ENCODE results near the gene CAMK2G. TPM values are rescaled to one million over a fixed set of nuclear protein-coding genes. Genes with fewer than 3 reads are reported as not detected.

The CAMK2G gene
- total and polyA plus RNA-seq, 9 donors, result 9.8 to 42.9 (median 16.7) TPM

- Histone ChIP-seq H3K9me3 (no peaks in the 10 kb centered on the region), H3K27me3 (no peaks in the 10 kb centered on the region), H3K36me3 (no peaks in the 10 kb centered on the region), H3K27ac (no peak overlapping the region), H3K4me3 (peak overlapping the region; percentile 93), H3K4me1 (ENCODE audit: insufficient read depth) (peaks cover 3% of the 10 kb centered on the region)
- 40 to 49% (median 41%) methylated on average over 3 of the region's 3 CpGs for WGBS, 3 donors
- TF ChIP-seq EP300 (IDR thresholded peaks at IDR 0.05), result no peak
- no peak for TF ChIP-seq POLR2A (IDR thresholded peaks at IDR 0.05)
- TF ChIP-seq CTCF (IDR thresholded peaks at IDR 0.05), result no peak
- intact Hi-C loops (cut with DNase I), result loop anchor here in 1 of 4 donors (1.0 kb wide), 1 partner anchor 26 kb away; no protein-coding TSS in a partner anchor
- DNase-seq, result no peak
Measured at GRCh38 chr10:73875139-73875475, 752 bp upstream of the CAMK2G start.

- Histone ChIP-seq H3K27ac (no peak overlapping the region), H3K36me3 (no peaks in the 10 kb centered on the region), H3K27me3 (no peaks in the 10 kb centered on the region), H3K4me3 (peak overlapping the region; percentile 93), H3K9me3 (no peaks in the 10 kb centered on the region), H3K4me1 (ENCODE audit: insufficient read depth) (peaks cover 3% of the 10 kb centered on the region)
- intact Hi-C loops (cut with DNase I), result no loop called here
- TF ChIP-seq POLR2A (IDR thresholded peaks at IDR 0.05) (no peak), CTCF (IDR thresholded peaks at IDR 0.05) (no peak), EP300 (IDR thresholded peaks at IDR 0.05) (no peak)
- 0 to 1% (median 0%) methylated on average over 11 to 39 of the region's 39 CpGs for WGBS, 3 donors
- peak in 3 of 5 donors; percentile 35 to 55 (median 41) for DNase-seq
Measured at GRCh38 chr10:73873838-73874215, 528 bp downstream of the CAMK2G start.

- Histone ChIP-seq H3K27me3 (no peaks in the 10 kb centered on the region), H3K4me1 (ENCODE audit: insufficient read depth) (peaks cover 3% of the 10 kb centered on the region)
- intact Hi-C loops (cut with DNase I), result no loop called here
Measured at GRCh38 chr10:73873142-73873837, 1.1 kb downstream of the CAMK2G start.

GRCh38 chr10:73872190-73872710 lies 2.1 kb downstream of the CAMK2G start:
- intact Hi-C loops (cut with DNase I), result no loop called here
- DNase-seq, result no peak
- Histone ChIP-seq H3K4me1 (ENCODE audit: insufficient read depth) (peaks cover 3% of the 10 kb centered on the region), H3K4me3 (no peak overlapping the region), H3K27me3 (no peaks in the 10 kb centered on the region), H3K9me3 (no peaks in the 10 kb centered on the region), H3K27ac (no peak overlapping the region), H3K36me3 (no peaks in the 10 kb centered on the region)
- WGBS, 3 donors, result 74 to 80% (median 78%) methylated on average over 5 of the region's 5 CpGs
- TF ChIP-seq POLR2A (IDR thresholded peaks at IDR 0.05) (no peak), CTCF (IDR thresholded peaks at IDR 0.05) (no peak), EP300 (IDR thresholded peaks at IDR 0.05) (no peak)

More at GRCh38 chr10:73873142-73873837, 1.1 kb downstream of the CAMK2G start:
- Histone ChIP-seq H3K9me3 (no peaks in the 10 kb centered on the region), H3K27ac (no peak overlapping the region), H3K4me3 (peak overlapping the region; percentile 93), H3K36me3 (no peaks in the 10 kb centered on the region)
- no peak for DNase-seq
- 24 to 31% (median 31%) methylated on average over 13 to 33 of the region's 33 CpGs for WGBS, 3 donors
- TF ChIP-seq CTCF (IDR thresholded peaks at IDR 0.05) (no peak), EP300 (IDR thresholded peaks at IDR 0.05) (no peak)

Measured in ovary (tissue), 9 donors.